Trophoblast cell (in vitro differentiated cells and primary cell): ENCODE data around the gene GLRX.

Source experiments
- DNase-seq, 2 donors: peaks; one replicate each; pipeline ENCODE4 v3.0.0-alpha.2; 2016
- H2AFZ ChIP-seq: 2 replicates; pipeline ENCODE4 v1.6.1; 2013; ENCODE audit warnings: low read length, moderate library complexity, mild to moderate bottlenecking; ENCODE audit not compliant: insufficient read depth, poor library complexity
- H2AK5ac ChIP-seq: 2 replicates; pipeline ENCODE4 v1.6.1; 2013; ENCODE audit warnings: mild to moderate bottlenecking, low read length
- H2BK120ac ChIP-seq: 2 replicates; pipeline ENCODE4 v1.6.1; 2013; ENCODE audit warnings: low read length, mild to moderate bottlenecking, moderate library complexity; ENCODE audit not compliant: insufficient read depth, poor library complexity
- H2BK12ac ChIP-seq: 2 replicates; pipeline ENCODE4 v1.6.1; 2013; ENCODE audit warnings: mild to moderate bottlenecking, low read length, moderate library complexity
- H2BK5ac ChIP-seq: 2 replicates; pipeline ENCODE4 v1.6.1; 2013; ENCODE audit warnings: low read length, low read depth, moderate library complexity, mild to moderate bottlenecking; ENCODE audit not compliant: poor library complexity
- H3K14ac ChIP-seq: 2 replicates; pipeline ENCODE4 v1.6.1; 2013; ENCODE audit warnings: mild to moderate bottlenecking, low read length
- H3K18ac ChIP-seq: 2 replicates; pipeline ENCODE4 v1.6.1; 2013; ENCODE audit warnings: mild to moderate bottlenecking, low read length
- H3K23ac ChIP-seq: 2 replicates; pipeline ENCODE4 v1.6.1; 2013; ENCODE audit warnings: low read length
- H3K27ac ChIP-seq: 2 replicates; pipeline ENCODE4 v1.5.1; 2013; ENCODE audit warnings: low read depth, mild to moderate bottlenecking, inconsistent platforms, low read length, moderate library complexity
- H3K27me3 ChIP-seq: 2 replicates; pipeline ENCODE4 v1.6.1; 2013; ENCODE audit warnings: inconsistent platforms, mild to moderate bottlenecking, low read length, moderate library complexity; ENCODE audit not compliant: insufficient read depth
- H3K36me3 ChIP-seq, 2 experiments: 1 replicate in 1 of 2; 2 replicates in 1 of 2; pipeline ENCODE4 v1.6.1; 2013; ENCODE audit warnings: low read length in 2 of 2, mild to moderate bottlenecking in 2 of 2, moderate library complexity in 1 of 2; ENCODE audit not compliant: insufficient read depth in 2 of 2, control insufficient read depth in 1 of 2
- H3K4ac ChIP-seq: 2 replicates; pipeline ENCODE4 v1.6.1; 2013; ENCODE audit warnings: low read depth, mild to moderate bottlenecking, low read length, moderate library complexity
- H3K4me1 ChIP-seq, 2 experiments: 1 replicate in 1 of 2; 2 replicates in 1 of 2; pipeline ENCODE4 v1.6.1; 2013; ENCODE audit warnings: low read length in 2 of 2, mild to moderate bottlenecking in 2 of 2, moderate library complexity in 1 of 2; ENCODE audit not compliant: insufficient read depth in 2 of 2, control insufficient read depth in 1 of 2
- H3K4me2 ChIP-seq: 2 replicates; pipeline ENCODE4 v1.6.1; 2013; ENCODE audit warnings: inconsistent platforms, mild to moderate bottlenecking, low read length, moderate library complexity
- H3K4me3 ChIP-seq: 2 replicates; pipeline ENCODE4 v1.5.1; 2013; ENCODE audit warnings: mild to moderate bottlenecking, low read depth, low read length, inconsistent platforms
- H3K79me1 ChIP-seq: one replicate; pipeline ENCODE4 v1.6.1; 2013; ENCODE audit warnings: low read length
- H3K79me2 ChIP-seq: 2 replicates; pipeline ENCODE4 v1.6.1; 2013; ENCODE audit warnings: low read length, mild to moderate bottlenecking; ENCODE audit not compliant: control insufficient read depth, insufficient read depth, poor library complexity
- H3K9ac ChIP-seq: 2 replicates; pipeline ENCODE4 v1.6.1; 2013; ENCODE audit warnings: mild to moderate bottlenecking, low read length
- H3K9me3 ChIP-seq: 2 replicates; pipeline ENCODE4 v1.6.1; 2013; ENCODE audit warnings: low read depth, mild to moderate bottlenecking, control low read depth, inconsistent platforms, low read length; ENCODE audit not compliant: insufficient read depth
- H4K12ac ChIP-seq: 2 replicates; pipeline ENCODE4 v1.6.1; 2013; ENCODE audit warnings: low read depth, mild to moderate bottlenecking, low read length, moderate library complexity
- H4K8ac ChIP-seq: 2 replicates; pipeline ENCODE4 v1.6.1; 2013; ENCODE audit warnings: low read depth, mild to moderate bottlenecking, low read length, moderate library complexity
- H4K91ac ChIP-seq: one replicate; pipeline ENCODE4 v1.6.1; 2013; ENCODE audit warnings: low read depth, mild to moderate bottlenecking, low read length, moderate library complexity
- WGBS: extraction: QIAGEN DNeasy Blood & Tissue Kit; methylation state at CpG from one replicate; pipeline ENCODE4 v1.1.7; 2013; ENCODE audit warnings: missing lambda C conversion rate; ENCODE audit not compliant: insufficient read length, insufficient coverage; ENCODE audit errors: extremely low coverage; 5-methylcytosine and 5-hydroxymethylcytosine counted together

The GLRX gene

GRCh38 chr5:95786821-95787418 is 35.6 kb downstream of the GLRX start:
- WGBS: no CpG with 5 or more reads among the region's 3 CpGs
- H2BK120ac ChIP-seq: no peak overlapping the region
- peaks cover 1% of the 10 kb centered on the region for H3K79me2 ChIP-seq

GRCh38 chr5:95784514-95785302 is 37.8 kb downstream of the GLRX start:
- Histone ChIP-seq H2AFZ (no peak overlapping the region), H4K12ac (no peak overlapping the region), H2AK5ac (no peak overlapping the region), H3K9ac (no peak overlapping the region), H3K4me3 (no peak overlapping the region), H3K79me2 (no peaks in the 10 kb centered on the region), H3K9me3 (no peaks in the 10 kb centered on the region), H3K18ac (no peak overlapping the region), H3K4me2 (no peak overlapping the region), H3K79me1 (peaks cover 3% of the 10 kb centered on the region), H3K4me1 (peaks cover 0 to 5% of the 10 kb centered on the region in 2 experiments), H2BK5ac (no peak overlapping the region), H3K23ac (no peak overlapping the region), H2BK12ac (no peak overlapping the region), H3K4ac (no peak overlapping the region), H3K36me3 (peaks cover 24 to 34% of the 10 kb centered on the region in 2 experiments), H4K8ac (no peak overlapping the region), H2BK120ac (no peak overlapping the region), H3K14ac (no peak overlapping the region), H4K91ac (no peak overlapping the region), H3K27me3 (no peaks in the 10 kb centered on the region), H3K27ac (no peak overlapping the region)
- DNase-seq: peak in 1 of 2 donors; percentile 78
- no CpG with 5 or more reads among the region's 9 CpGs for WGBS

More at GRCh38 chr5:95786821-95787418, 35.6 kb downstream of the GLRX start:
- H3K27ac ChIP-seq: peak overlapping the region; percentile 62
- DNase-seq: peak; percentile 74 to 93
- H3K18ac ChIP-seq: no peak overlapping the region
- H3K36me3 ChIP-seq: peaks cover 16 to 31% of the 10 kb centered on the region in 2 experiments
- H3K9me3 ChIP-seq: no peaks in the 10 kb centered on the region
- H3K79me1 ChIP-seq: peaks cover 13% of the 10 kb centered on the region
- no peak overlapping the region for H2AFZ ChIP-seq
- no peaks in the 10 kb centered on the region for H3K27me3 ChIP-seq
- no peak overlapping the region for H4K91ac ChIP-seq
- no peak overlapping the region for H2AK5ac ChIP-seq
- no peak overlapping the region for H4K12ac ChIP-seq
- H3K4me2 ChIP-seq: no peak overlapping the region
- no peak overlapping the region for H3K4me3 ChIP-seq
- no peak overlapping the region for H3K4ac ChIP-seq
- no peak overlapping the region for H4K8ac ChIP-seq
- H3K14ac ChIP-seq: no peak overlapping the region
- H3K23ac ChIP-seq: no peak overlapping the region
- no peak overlapping the region for H2BK12ac ChIP-seq
- peaks cover 5 to 10% of the 10 kb centered on the region in 2 experiments for H3K4me1 ChIP-seq
- H3K9ac ChIP-seq: no peak overlapping the region
- no peak overlapping the region for H2BK5ac ChIP-seq

GRCh38 chr5:95783661-95784060 is 38.9 kb downstream of the GLRX start:
- no peak overlapping the region for H4K8ac ChIP-seq
- peaks cover 0 to 5% of the 10 kb centered on the region in 2 experiments for H3K4me1 ChIP-seq
- H2AFZ ChIP-seq: no peak overlapping the region
- no peak overlapping the region for H3K4ac ChIP-seq
- no peak overlapping the region for H2BK120ac ChIP-seq
- H3K14ac ChIP-seq: no peak overlapping the region
- no peaks in the 10 kb centered on the region for H3K27me3 ChIP-seq
- no peak overlapping the region for H3K27ac ChIP-seq
- H3K79me1 ChIP-seq: peaks cover 2% of the 10 kb centered on the region
- H3K23ac ChIP-seq: no peak overlapping the region
- H4K12ac ChIP-seq: no peak overlapping the region
- peaks cover 30 to 44% of the 10 kb centered on the region in 2 experiments for H3K36me3 ChIP-seq
- no peak overlapping the region for H4K91ac ChIP-seq
- H2BK5ac ChIP-seq: no peak overlapping the region
- DNase-seq: no peak
- no peak overlapping the region for H3K18ac ChIP-seq
- no peak overlapping the region for H2BK12ac ChIP-seq
- H3K4me3 ChIP-seq: no peak overlapping the region
- H3K4me2 ChIP-seq: no peak overlapping the region
- H3K9me3 ChIP-seq: no peaks in the 10 kb centered on the region
- no CpG with 5 or more reads among the region's 3 CpGs for WGBS
- H3K9ac ChIP-seq: no peak overlapping the region
- no peaks in the 10 kb centered on the region for H3K79me2 ChIP-seq
- H2AK5ac ChIP-seq: no peak overlapping the region

GRCh38 chr5:95782181-95782580 is 40.3 kb downstream of the GLRX start:
- Histone ChIP-seq H4K8ac (no peak overlapping the region), H3K4me2 (no peak overlapping the region), H3K23ac (no peak overlapping the region), H3K27ac (no peak overlapping the region), H2AFZ (no peak overlapping the region), H2BK12ac (no peak overlapping the region), H3K27me3 (no peaks in the 10 kb centered on the region), H3K4me1 (peaks cover 0 to 2% of the 10 kb centered on the region in 2 experiments), H2BK5ac (no peak overlapping the region), H4K12ac (no peak overlapping the region), H3K9me3 (no peaks in the 10 kb centered on the region), H3K18ac (no peak overlapping the region), H3K79me1 (peaks cover 2% of the 10 kb centered on the region), H2BK120ac (no peak overlapping the region), H3K14ac (no peak overlapping the region), H3K4ac (no peak overlapping the region), H3K79me2 (no peaks in the 10 kb centered on the region), H2AK5ac (no peak overlapping the region), H3K4me3 (no peak overlapping the region), H4K91ac (no peak overlapping the region), H3K36me3 (peaks cover 33 to 43% of the 10 kb centered on the region in 2 experiments), H3K9ac (no peak overlapping the region)
- WGBS: no CpG with 5 or more reads among the region's 4 CpGs
- peak; percentile 67 to 88 for DNase-seq
